SK-N-MC (cell line): ENCODE data around the gene HAAO.

ENCODE experiments used
- EZH2 ChIP-seq: fragments of 200-600 bp; sonication (generic); IDR thresholded peaks from one replicate; pipeline ENCODE4 v1.6.1; 2017; ENCODE audit warnings: antibody characterized with exemption
- FOXP2 ChIP-seq: optimal IDR thresholded peaks from 2 replicates; pipeline ENCODE3; 2011; ENCODE audit warnings: mild to moderate bottlenecking, moderate library complexity; ENCODE audit not compliant: insufficient read depth; ENCODE audit errors: extremely low read length, control extremely low read depth
- POLR2AphosphoS5 ChIP-seq: IDR thresholded peaks from 2 replicates; pipeline ENCODE4 v1.6.1; 2012; ENCODE audit warnings: mild to moderate bottlenecking, low read depth, low read length, borderline replicate concordance

DNA sequence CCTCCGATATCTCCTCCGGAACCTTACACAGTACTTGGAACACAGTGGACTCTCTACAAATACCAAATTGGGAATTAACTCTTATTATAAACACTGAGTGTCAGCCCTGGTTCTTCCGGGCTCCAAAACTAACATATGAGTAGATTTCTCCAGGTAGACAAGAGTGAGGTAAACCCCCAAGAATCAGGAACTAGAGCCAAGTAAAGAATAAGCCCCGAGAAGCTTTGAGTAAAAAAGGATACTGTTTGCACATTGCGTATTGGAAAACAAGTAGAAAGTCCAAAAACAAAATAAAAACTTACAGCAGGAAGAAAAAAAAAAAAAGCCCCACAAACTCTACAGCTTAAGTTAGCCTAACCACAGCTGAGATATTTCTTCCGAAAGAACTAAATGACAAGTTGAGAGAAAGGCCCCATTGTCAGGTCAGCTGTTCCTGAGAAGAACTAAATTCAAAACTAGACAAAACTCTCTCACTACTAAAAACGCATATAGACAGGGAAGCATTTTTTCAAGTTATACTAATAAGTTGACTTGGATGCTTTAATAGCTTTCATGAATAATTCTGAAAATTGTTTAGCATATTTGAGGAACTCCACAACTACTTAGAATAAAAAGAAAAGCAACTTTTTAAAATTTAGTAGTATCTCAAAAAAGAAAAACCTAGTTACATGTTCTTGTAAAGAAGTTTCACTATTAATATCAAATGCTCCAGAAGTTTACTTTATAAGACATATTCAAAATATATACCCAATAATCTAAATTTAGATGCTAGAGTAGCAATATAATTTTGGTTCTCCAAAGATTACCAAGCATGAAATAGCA, 4.3 kb upstream of the HAAO start:
- TF ChIP-seq POLR2AphosphoS5 (no peak), EZH2 (no peak), FOXP2 (no peak)
